DMS79 treated with DMSO at 0.1 percent for 48 hours (cell line): Measurements from ENCODE around the gene KRT32.
"Not testable (repeated sequence)": the region's sequence is repeated elsewhere in the genome, so short reads cannot be mapped to it uniquely, and the experiment has no call there.

Experiments used
- DNase-seq: peaks from one replicate; lab custom pipeline; 2025; lab: John Stamatoyannopoulos, UW

The KRT32 gene

DNA sequence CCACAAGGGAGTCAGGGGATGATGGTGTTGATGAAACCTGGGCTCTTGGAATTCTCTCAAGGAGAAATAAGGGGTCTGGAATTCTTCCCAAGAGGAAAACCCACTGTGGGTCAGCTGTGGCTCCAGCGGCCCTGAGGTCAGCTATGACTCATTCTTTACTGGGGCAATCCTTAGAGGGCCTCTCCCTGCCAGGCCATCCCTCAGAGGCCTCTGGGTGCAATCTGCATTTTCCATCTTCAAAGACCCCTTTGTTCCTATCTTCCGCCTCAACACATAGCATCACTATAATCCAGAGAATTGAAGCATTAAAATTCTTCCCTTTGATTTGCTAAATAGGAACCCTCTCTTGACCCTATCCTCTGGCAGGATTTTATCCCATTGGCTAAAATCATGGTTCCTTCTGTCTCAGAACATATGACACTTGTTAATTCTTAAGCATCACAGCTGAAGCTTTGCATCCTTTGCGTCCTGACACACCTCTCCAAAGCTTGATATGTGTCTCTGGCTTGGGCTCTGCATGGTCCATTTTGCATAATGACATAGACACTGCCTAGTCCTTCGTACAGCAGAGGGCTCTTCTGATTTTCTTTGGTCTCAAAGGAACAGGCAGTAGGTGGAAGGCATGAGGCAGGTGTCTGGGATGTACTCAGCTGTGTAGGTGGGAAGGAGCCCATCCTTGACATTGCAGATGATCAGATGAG lies 38.4 kb downstream of the KRT32 start:
- DNase-seq: no peak

- no peak for DNase-seq
Observed at GRCh38 chr17:41424111-41424635, 43.0 kb downstream of the KRT32 start, which contains the start of gene KRT37. TSS of gene KRT37 (minus strand) at chr17:41424585. CDS start at chr17:41424523, 62 bp downstream.

- DNase-seq: not testable (repeated sequence)
Observed at GRCh38 chr17:41422586-41422985, 44.6 kb downstream of the KRT32 start.

- DNase-seq: no peak
Observed at GRCh38 chr17:41421617-41422016, 45.6 kb downstream of the KRT32 start.

- DNase-seq: no peak
Observed at GRCh38 chr17:41421116-41421515, 46.1 kb downstream of the KRT32 start.

- DNase-seq: no peak
Observed at GRCh38 chr17:41420134-41420533, 47.1 kb downstream of the KRT32 start.

DNA sequence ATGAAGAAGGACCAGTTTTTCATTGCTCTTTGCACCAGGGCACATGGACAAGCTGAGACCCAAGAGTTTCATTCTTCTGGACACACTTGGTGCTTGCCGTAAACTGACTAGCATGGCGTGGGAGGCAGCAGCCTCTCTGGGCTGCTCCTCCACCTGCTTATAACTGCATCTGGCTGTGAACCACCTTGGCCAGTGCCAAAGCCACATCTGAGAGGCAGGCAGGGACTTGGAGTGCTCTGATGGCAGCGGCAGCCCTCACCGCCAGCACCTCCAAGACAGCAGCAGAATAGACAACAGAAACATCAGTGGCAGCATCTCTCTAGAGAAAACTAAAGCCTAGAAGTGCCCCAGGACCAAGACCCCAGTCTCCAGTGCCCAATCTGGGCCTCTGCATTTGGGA lies 47.5 kb downstream of the KRT32 start:
- peak; percentile 81 for DNase-seq

GRCh38 chr17:41418116-41418860 lies 48.9 kb downstream of the KRT32 start:
- peak; percentile 42 for DNase-seq

DNA sequence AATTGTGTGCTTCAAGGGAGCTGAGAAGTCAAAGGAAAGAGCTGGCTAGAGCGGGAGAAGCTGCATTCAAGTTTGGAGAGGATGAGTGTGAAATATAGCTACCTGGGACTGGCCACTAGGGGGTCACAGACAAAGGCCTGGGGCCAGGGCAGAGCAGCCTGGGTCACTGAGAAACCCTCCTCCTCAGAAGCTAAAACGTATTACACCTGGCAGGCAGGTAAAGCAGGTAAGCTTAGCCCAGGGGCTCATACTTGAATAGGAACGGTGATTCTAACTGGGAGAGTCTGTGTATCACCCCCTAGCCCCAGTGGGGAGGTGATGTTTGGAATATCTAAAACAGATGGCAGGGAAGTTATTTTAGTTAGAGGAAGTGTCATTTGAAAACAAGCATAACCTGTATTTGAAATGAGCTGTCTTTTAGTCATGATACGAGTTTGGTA lies 49.6 kb downstream of the KRT32 start:
- DNase-seq: no peak

DNA sequence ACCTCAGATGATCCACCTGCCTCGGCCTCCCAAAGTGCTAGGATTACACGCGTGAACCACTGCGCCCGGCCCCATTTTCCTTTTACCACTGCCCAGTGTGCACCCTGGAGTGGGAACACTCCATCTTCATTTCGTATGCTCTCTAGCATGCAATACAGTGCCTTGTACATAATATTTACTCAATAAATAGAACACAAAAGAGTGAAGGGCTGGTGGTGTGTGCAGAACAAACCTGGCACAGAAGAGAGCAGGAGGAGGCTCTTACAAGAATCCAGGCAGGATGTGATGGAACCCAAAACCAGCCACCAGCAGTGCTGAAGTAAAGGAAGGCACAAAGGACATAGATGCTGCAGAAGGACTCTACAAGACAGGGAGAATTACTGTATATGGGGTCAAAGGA lies 50.1 kb downstream of the KRT32 start:
- DNase-seq: no peak

GRCh38 chr17:41416479-41416878 lies 50.7 kb downstream of the KRT32 start:
- DNase-seq: no peak

GRCh38 chr17:41415833-41416335 lies 51.3 kb downstream of the KRT32 start:
- DNase-seq: no peak

GRCh38 chr17:41415411-41415810 lies 51.8 kb downstream of the KRT32 start:
- no peak for DNase-seq

DNA sequence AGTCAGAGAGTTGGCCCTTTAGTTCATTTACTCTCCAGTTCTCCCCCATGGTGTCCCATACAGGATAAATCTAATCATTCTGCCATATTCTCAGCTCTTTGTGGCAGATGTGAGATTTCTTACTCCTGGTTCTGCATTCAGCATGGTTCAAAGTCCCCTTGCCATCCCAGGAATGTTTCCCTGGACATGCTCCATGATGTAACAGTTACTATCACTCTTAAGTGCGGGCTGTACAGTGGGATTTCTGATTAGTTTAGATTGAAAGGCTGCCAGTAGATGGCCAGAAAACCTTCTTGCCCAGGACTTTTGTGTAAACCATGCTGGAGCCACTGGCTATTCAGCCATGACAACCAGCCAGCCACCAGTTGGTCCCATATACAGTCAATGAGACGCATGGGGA lies 53.2 kb downstream of the KRT32 start:
- DNase-seq: no peak

DNA sequence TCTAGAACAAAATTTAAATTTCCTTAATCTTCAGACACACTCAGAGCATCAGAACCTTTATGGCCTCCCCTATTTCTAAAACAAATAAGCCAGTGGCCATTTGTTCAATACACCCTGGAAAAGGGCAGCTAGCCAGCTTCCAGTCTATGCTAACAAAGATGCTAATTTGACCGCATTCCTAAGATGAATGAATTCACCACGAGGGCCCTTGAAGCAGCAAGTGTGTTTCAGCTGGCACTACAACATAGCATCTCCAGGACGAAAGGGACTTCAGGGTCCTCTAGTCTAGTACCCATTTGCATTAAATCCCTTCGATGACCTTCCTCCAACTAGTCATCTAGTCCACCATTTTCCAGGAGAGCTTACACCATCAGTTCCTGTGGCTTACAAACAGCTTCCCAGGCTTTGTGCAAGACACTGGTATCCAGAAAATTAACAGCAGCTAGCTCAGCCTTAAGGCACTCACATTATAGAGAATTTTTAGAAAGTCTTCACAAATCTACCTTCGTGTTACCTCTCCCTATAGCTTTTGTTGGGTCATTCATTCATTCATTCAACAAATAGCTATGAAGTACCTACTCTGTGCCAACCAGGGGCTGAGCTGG lies 53.7 kb downstream of the KRT32 start:
- DNase-seq: peak; percentile 95

GRCh38 chr17:41411072-41411840 lies 55.9 kb downstream of the KRT32 start:
- DNase-seq: no peak
